Activated B cell treated with CpG ODN at 0.5 μM for 24 hours (primary cell): ENCODE measurements around the gene PHF8. TPM values are rescaled to one million over a fixed set of nuclear protein-coding genes. Genes with fewer than 3 reads are reported as not detected.

Source experiments
- ATAC-seq: fragments of 200-7000 bp; cut with Tn5 transposase; one replicate; pipeline ENCODE4 v1.10.0; 2021; ENCODE audit warnings: low read depth, mild to moderate bottlenecking, moderate library complexity
- CTCF ChIA-PET: fragments of 350-600 bp; sonication (Branson Sonifier 250); formaldehyde crosslinking; loops from one replicate; lab custom pipeline; 2021; ENCODE audit warnings: antibody characterized with exemption; lab: Charles Lee
- POLR2A ChIA-PET: fragments of 350-600 bp; sonication (Branson Sonifier 250); formaldehyde crosslinking; loops from one replicate; lab custom pipeline; 2021; ENCODE audit warnings: antibody characterized with exemption; lab: Charles Lee
- DNase-seq: peaks from one replicate; pipeline ENCODE4 v3.0.0; 2022
- H3K27ac Mint-ChIP-seq: one replicate; pipeline ENCODE4 v1.8.0; 2020; ENCODE audit warnings: mixed read lengths
- H3K27me3 Mint-ChIP-seq: one replicate; pipeline ENCODE4 v1.8.0; 2021; ENCODE audit warnings: mixed read lengths
- H3K36me3 Mint-ChIP-seq: one replicate; pipeline ENCODE4 v1.8.0; 2021; ENCODE audit warnings: low read depth, mixed read lengths
- H3K4me1 Mint-ChIP-seq: one replicate; pipeline ENCODE4 v1.8.0; 2021; ENCODE audit warnings: mixed read lengths
- H3K4me3 Mint-ChIP-seq: one replicate; pipeline ENCODE4 v1.8.0; 2020; ENCODE audit warnings: mild to moderate bottlenecking, mixed read lengths
- H3K9me3 Mint-ChIP-seq: one replicate; pipeline ENCODE4 v1.8.0; 2020; ENCODE audit warnings: mixed read lengths
- intact Hi-C: fragments of 100-400 bp; cut with micrococcal nuclease; formaldehyde crosslinking; loops from one replicate; pipeline ENCODE4 v1.15.1; 2024
- total RNA-seq: library from RNA; stranded (reverse); gene quantifications from 2 replicates; pipeline ENCODE4 v1.2.3, GENCODE V29; 2022
- TF ChIP-seq, protein P1 (sequence below): fragments of 200-600 bp; IDR thresholded peaks from one replicate; pipeline ENCODE4 v1.8.0; 2022; ENCODE audit warnings: antibody characterized with exemption, mild to moderate bottlenecking

The PHF8 gene
- total RNA-seq, 1 donor from 2014 or later = 58.7 TPM

DNA sequence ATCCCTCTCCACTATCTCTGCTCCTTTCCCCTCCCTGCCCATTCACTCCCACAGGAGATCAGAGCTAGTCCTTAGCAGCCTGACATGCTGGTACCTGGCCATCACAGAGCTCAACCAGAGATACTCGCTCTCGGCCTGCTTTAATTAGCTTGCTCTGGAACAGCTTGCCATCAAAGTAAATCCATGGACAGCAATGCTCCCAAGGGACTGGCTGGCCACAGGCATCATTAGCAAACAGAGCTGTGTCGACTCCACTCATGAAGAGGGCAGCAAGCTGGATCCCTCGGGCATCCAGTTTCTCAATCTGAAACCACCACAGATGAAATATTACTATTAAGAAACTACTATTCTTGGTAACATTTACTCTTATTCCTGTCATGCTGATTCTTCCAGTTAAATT is 43.4 kb upstream of the PHF8 start:
- CTCF ChIA-PET = no interaction called here

DNA sequence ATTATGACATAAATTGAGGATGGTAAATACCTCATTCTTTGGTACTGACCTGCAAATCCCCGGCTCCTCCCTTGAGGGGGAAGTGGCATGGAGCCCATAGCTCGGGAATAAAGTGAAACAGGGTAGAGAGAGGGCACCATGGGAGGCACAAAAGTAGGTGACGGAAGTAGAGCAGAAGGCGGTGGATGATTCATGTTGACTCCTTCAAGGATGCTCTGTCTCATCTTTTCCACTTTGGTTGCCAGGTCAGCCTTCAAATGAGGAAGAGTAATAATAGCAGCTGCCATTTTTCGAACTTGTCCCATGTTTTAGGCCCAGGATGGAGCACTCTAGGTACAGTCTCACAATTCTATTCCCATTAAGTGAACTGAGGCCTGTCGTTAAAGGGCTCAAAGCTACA is 41.4 kb upstream of the PHF8 start:
- Mint-ChIP-seq H3K36me3 (peaks cover 25% of the 10 kb centered on the region), H3K4me1 (no peaks in the 10 kb centered on the region), H3K27ac (no peak overlapping the region), H3K4me3 (no peak overlapping the region), H3K27me3 (no peaks in the 10 kb centered on the region), H3K9me3 (no peaks in the 10 kb centered on the region)
- intact Hi-C loops = no loop called here
- TF ChIP-seq, protein P1, sequence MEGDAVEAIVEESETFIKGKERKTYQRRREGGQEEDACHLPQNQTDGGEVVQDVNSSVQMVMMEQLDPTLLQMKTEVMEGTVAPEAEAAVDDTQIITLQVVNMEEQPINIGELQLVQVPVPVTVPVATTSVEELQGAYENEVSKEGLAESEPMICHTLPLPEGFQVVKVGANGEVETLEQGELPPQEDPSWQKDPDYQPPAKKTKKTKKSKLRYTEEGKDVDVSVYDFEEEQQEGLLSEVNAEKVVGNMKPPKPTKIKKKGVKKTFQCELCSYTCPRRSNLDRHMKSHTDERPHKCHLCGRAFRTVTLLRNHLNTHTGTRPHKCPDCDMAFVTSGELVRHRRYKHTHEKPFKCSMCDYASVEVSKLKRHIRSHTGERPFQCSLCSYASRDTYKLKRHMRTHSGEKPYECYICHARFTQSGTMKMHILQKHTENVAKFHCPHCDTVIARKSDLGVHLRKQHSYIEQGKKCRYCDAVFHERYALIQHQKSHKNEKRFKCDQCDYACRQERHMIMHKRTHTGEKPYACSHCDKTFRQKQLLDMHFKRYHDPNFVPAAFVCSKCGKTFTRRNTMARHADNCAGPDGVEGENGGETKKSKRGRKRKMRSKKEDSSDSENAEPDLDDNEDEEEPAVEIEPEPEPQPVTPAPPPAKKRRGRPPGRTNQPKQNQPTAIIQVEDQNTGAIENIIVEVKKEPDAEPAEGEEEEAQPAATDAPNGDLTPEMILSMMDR = no peak
- POLR2A ChIA-PET = no interaction called here
- CTCF ChIA-PET = no interaction called here
- no peak for ATAC-seq
- DNase-seq = no peak

More for the DNA sequence above, 43.4 kb upstream of the PHF8 start:
- POLR2A ChIA-PET = no interaction called here
- intact Hi-C loops = no loop called here
- Mint-ChIP-seq H3K36me3 (peaks cover 31% of the 10 kb centered on the region), H3K4me1 (no peaks in the 10 kb centered on the region), H3K27me3 (no peaks in the 10 kb centered on the region), H3K27ac (no peak overlapping the region), H3K4me3 (no peak overlapping the region), H3K9me3 (no peaks in the 10 kb centered on the region)
- TF ChIP-seq, protein P1 = no peak
- DNase-seq (no peak), ATAC-seq (no peak)

DNA sequence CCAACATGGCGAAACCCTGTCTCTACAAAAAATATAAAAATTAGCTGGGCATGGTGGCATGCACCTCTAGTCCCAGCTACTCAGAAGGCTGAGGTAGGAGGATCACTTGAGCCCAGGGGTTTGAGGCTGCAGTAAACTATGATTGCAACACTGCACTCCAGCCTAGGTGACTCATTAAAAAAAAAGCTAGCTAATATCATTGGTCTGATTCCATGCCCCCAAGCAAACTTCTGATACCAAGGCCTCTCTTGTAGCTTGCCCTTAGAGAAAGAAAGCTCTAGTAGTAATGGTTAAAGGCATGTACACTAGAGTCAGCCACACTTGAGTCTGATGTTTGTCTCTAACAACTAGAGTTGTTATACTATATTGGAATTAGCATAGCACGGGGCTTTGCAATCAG is 32.6 kb upstream of the PHF8 start:
- TF ChIP-seq, protein P1 = no peak
- no peaks in the 10 kb centered on the region for H3K27me3 Mint-ChIP-seq
- ATAC-seq = no peak
- no peak overlapping the region for H3K27ac Mint-ChIP-seq
- no peak for DNase-seq
- H3K36me3 Mint-ChIP-seq = peaks cover 12% of the 10 kb centered on the region
- no peaks in the 10 kb centered on the region for H3K4me1 Mint-ChIP-seq
- intact Hi-C loops = no loop called here
- POLR2A ChIA-PET = no interaction called here
- H3K4me3 Mint-ChIP-seq = no peak overlapping the region
- CTCF ChIA-PET = no interaction called here
- no peaks in the 10 kb centered on the region for H3K9me3 Mint-ChIP-seq

DNA sequence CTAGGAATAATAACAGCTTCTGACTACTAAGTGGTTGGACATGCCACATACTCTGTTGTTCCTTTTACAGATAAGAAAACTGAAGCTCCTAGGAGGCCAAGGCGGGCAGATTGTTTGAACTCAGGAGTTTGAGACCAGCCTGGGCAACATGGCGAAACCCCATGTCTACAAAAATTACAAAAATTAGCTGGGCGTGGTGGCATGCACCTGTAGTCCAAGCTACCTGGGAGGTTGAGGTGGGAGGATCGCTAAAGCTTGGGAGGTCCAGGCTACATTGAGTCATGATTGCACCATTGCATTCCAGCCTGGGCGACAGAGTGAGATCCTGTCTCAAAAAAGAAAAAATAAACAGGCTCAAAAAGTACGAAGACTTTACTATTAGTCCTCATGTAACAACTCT is 30.6 kb upstream of the PHF8 start:
- intact Hi-C loops = no loop called here
- Mint-ChIP-seq H3K4me3 (no peak overlapping the region), H3K27me3 (no peaks in the 10 kb centered on the region), H3K36me3 (peaks cover 13% of the 10 kb centered on the region), H3K9me3 (no peaks in the 10 kb centered on the region), H3K4me1 (no peaks in the 10 kb centered on the region), H3K27ac (no peak overlapping the region)
- no peak for ATAC-seq
- ChIA-PET CTCF (no interaction called here), POLR2A (no interaction called here)
- TF ChIP-seq, protein P1 = no peak
- DNase-seq = no peak

DNA sequence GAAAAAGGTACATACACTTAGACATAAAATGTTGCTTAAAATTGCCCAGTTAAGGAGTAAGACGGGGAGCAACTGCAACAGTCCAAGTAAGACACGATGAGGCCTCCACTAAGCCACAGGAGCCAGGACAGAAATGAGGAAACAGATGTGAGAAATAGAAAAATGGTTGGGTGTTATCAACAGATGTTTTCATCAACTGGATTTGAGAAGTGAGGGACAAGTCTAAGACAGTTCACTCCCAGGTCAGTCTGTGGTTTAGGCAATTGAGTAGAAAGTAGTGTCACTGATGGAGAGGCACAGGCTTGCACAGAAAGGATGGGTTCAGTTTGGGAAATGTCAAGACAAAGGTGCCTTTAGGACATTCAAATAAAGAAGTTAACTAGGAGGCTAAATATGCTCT is 23.5 kb upstream of the PHF8 start:
- peaks cover 3% of the 10 kb centered on the region for H3K36me3 Mint-ChIP-seq
- ATAC-seq (no peak), DNase-seq (no peak)
- ChIA-PET POLR2A (no interaction called here), CTCF (no interaction called here)
- no peak overlapping the region for H3K27ac Mint-ChIP-seq
- H3K4me1 Mint-ChIP-seq = no peaks in the 10 kb centered on the region
- intact Hi-C loops = no loop called here
- no peaks in the 10 kb centered on the region for H3K27me3 Mint-ChIP-seq
- no peaks in the 10 kb centered on the region for H3K9me3 Mint-ChIP-seq
- TF ChIP-seq, protein P1 = no peak
- no peak overlapping the region for H3K4me3 Mint-ChIP-seq
